BE2C (cell line): ENCODE measurements around the gene DNAI2.

Source experiments
- DNase-seq: peaks from one replicate; pipeline ENCODE4 v3.0.0-alpha.2; 2020
- H3K27me3 ChIP-seq: fragments of 250-450 bp; sonication (Bioruptor Pico); 2 replicates; pipeline ENCODE4 v1.5.1; 2020; ENCODE audit warnings: mild to moderate bottlenecking
- H3K36me3 ChIP-seq: fragments of 250-450 bp; sonication (Bioruptor Pico); 2 replicates; pipeline ENCODE4 v1.5.1; 2020; ENCODE audit warnings: mild to moderate bottlenecking
- H3K4me1 ChIP-seq: fragments of 250-450 bp; sonication (Bioruptor Pico); 2 replicates; pipeline ENCODE4 v1.5.1; 2020
- H3K4me3 ChIP-seq: 2 replicates; pipeline ENCODE4 v1.5.1; 2011; ENCODE audit warnings: low read depth, low read length
- H3K9me3 ChIP-seq: fragments of 250-450 bp; sonication (Bioruptor Pico); 2 replicates; pipeline ENCODE4 v1.5.1; 2020
- TF ChIP-seq, protein P1 (sequence below): IDR thresholded peaks from 2 replicates; pipeline ENCODE4 v1.5.1; 2012; ENCODE audit warnings: mild to moderate bottlenecking, low read depth, low read length

DNAI2 gene

DNA sequence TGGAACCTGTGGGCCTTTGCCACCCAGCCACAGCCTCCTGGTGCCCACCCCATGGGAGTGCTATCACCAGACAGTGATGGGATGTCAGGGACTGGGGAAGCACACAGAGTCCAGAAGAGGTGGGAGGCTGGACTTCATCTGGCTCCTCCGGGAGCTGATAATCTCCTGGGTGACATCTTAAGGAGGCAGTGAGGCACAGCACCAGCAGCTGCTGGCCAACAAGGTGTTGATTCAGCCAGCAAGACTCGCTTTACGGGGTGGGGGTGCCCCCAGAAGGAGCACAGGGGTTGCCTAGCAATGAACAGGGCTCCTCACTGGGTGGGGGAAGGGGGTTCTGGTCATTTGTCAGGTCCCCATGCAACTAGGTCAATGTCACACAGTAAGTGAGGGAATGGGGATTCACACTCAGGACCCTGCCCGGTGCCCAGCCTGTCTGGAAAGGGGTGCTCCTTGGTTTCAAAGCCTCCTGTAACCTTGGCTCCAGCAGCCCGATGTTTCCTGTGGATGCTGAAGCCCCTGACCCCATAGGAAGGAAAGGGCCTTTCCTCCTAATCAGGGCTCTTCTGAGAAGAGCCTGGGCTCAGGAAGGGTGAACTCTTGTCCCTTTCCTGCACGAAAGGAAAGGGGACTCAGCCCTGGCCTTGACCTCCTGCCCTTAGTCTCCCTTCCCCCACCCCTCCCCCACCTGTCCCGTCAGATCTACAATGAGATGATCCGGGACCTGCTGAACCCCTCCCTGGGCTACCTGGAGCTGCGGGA is 69.7 kb downstream of the DNAI2 start:
- peaks cover 46% of the 10 kb centered on the region for H3K27me3 ChIP-seq
- no peaks in the 10 kb centered on the region for H3K9me3 ChIP-seq
- no peaks in the 10 kb centered on the region for H3K4me1 ChIP-seq
- TF ChIP-seq, protein P1, sequence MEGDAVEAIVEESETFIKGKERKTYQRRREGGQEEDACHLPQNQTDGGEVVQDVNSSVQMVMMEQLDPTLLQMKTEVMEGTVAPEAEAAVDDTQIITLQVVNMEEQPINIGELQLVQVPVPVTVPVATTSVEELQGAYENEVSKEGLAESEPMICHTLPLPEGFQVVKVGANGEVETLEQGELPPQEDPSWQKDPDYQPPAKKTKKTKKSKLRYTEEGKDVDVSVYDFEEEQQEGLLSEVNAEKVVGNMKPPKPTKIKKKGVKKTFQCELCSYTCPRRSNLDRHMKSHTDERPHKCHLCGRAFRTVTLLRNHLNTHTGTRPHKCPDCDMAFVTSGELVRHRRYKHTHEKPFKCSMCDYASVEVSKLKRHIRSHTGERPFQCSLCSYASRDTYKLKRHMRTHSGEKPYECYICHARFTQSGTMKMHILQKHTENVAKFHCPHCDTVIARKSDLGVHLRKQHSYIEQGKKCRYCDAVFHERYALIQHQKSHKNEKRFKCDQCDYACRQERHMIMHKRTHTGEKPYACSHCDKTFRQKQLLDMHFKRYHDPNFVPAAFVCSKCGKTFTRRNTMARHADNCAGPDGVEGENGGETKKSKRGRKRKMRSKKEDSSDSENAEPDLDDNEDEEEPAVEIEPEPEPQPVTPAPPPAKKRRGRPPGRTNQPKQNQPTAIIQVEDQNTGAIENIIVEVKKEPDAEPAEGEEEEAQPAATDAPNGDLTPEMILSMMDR = no peak
- no peak for DNase-seq
- no peak overlapping the region for H3K4me3 ChIP-seq
- H3K36me3 ChIP-seq = no peaks in the 10 kb centered on the region

DNA sequence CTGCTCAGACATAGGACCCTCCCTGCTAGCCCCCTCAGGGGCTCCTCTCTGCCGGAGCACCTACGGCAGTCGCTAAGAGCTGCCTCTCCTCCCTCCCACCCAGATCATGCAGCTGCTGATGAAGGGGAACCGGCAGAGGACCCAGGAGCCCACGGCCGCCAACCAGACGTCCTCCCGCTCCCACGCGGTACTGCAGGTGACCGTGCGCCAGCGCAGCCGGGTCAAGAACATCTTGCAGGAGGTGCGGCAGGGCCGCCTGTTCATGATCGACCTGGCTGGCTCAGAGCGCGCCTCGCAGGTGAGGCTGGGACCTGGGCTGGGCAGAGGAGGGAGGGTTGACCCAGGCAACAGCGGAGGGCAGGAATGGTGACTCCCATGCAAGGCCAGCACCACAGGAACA is 70.6 kb downstream of the DNAI2 start:
- Histone ChIP-seq H3K9me3 (no peaks in the 10 kb centered on the region), H3K4me1 (no peaks in the 10 kb centered on the region), H3K27me3 (peaks cover 51% of the 10 kb centered on the region), H3K4me3 (no peak overlapping the region), H3K36me3 (no peaks in the 10 kb centered on the region)
- no peak for DNase-seq
- TF ChIP-seq, protein P1 = no peak

DNA sequence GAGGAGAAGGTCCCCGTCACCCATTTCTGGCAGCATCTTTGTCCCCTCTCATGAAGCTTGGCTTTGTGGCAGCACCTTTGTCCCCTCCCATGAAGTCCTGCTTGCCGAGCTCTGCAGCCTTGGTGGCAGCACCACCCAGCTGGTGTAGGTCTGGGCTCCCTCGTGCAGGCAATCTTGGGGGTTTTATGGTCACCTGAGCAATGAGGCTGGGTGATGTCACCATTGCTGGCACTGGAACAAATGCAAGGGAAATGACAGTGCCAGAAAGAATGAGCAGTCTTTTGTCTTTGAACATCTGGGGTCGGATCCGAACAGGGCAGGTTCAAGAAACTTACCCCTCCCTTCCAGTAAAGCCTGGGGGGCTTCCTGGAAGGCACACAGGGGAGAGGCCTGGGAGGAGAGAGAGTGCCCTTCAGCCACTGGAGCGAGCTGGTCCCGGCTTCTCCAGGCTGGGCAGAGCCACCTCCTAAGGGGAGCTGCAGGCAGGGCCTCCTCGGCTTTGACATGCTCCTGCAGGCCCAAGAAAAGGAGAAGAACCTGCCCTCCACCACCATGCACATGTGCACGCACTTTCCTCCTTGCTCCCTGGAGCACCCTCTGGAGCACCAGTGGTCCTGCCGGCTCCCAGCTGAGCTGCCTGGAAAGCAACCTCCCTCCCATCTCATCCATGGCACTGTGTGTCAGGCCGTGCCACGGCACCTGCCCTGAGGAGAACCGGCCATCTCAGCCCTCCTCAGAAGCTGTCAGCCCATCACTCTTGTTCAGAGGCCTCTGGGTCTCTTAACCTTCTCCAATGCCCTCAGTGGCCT is 71.6 kb downstream of the DNAI2 start:
- Histone ChIP-seq H3K4me1 (no peaks in the 10 kb centered on the region), H3K9me3 (no peaks in the 10 kb centered on the region), H3K36me3 (no peaks in the 10 kb centered on the region), H3K27me3 (peaks cover 58% of the 10 kb centered on the region), H3K4me3 (no peak overlapping the region)
- no peak for DNase-seq
- TF ChIP-seq, protein P1 = no peak

DNA sequence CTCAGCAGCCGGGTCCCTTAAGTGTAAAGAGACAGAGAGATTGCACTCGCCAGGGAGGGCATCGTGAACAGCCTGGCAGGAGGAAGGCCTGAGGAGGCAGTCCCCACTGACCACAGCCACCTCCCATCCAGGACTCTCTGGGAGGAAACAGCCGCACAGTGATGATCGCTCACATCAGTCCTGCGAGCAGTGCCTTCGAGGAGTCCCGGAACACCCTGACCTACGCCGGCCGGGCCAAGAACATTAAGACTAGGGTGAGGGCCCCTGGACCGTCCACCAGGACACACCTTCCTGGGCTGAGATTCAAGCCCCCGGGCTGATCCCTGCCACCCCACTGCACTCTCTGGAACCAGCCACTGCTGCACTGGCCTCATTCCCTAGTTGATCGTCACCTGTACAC is 73.6 kb downstream of the DNAI2 start:
- no peaks in the 10 kb centered on the region for H3K9me3 ChIP-seq
- H3K27me3 ChIP-seq = peaks cover 78% of the 10 kb centered on the region
- TF ChIP-seq, protein P1 = no peak
- H3K4me3 ChIP-seq = no peak overlapping the region
- no peaks in the 10 kb centered on the region for H3K36me3 ChIP-seq
- no peaks in the 10 kb centered on the region for H3K4me1 ChIP-seq
- DNase-seq = no peak

DNA sequence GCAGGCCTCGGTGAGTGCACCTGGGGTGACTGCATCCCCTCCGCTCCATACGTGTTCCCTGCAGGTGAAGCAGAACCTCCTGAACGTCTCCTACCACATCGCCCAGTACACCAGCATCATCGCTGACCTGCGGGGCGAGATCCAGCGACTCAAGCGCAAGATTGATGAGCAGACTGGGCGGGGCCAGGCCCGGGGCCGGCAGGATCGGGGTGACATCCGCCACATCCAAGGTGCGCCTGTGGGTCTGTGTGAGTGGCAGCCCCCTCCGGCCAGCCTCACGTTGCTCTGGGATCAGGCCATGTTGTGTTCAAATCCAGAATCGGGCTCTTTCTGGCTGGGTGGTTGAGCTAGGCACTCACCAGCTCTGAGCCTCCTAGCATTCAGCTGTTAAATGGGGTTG is 75.1 kb downstream of the DNAI2 start:
- DNase-seq = no peak
- Histone ChIP-seq H3K4me3 (no peak overlapping the region), H3K27me3 (peaks cover 92% of the 10 kb centered on the region), H3K9me3 (no peaks in the 10 kb centered on the region), H3K36me3 (no peaks in the 10 kb centered on the region), H3K4me1 (no peaks in the 10 kb centered on the region)
- TF ChIP-seq, protein P1 = no peak

DNA sequence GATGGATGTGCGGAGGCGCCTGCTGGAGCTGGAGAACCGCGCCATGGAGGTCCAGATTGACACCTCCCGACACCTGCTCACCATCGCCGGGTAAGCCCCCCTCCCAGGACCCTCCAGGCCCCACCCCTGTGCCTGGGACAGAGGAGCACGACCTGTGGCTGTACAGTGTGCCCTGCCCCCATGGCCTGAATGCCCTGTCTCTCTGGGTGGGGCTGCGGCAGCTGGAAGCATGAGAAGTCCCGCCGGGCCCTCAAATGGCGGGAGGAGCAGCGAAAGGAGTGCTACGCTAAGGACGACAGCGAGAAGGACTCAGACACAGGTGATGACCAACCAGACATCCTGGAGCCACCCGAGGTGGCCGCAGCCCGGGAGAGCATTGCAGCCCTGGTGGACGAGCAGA is 76.5 kb downstream of the DNAI2 start:
- TF ChIP-seq, protein P1 = no peak
- Histone ChIP-seq H3K4me3 (no peak overlapping the region), H3K4me1 (no peaks in the 10 kb centered on the region), H3K9me3 (no peaks in the 10 kb centered on the region), H3K27me3 (peaks cover 98% of the 10 kb centered on the region), H3K36me3 (no peaks in the 10 kb centered on the region)
- DNase-seq = no peak
